ENCODE data around the gene MAGEA6.

Gene MAGEA6

DNA sequence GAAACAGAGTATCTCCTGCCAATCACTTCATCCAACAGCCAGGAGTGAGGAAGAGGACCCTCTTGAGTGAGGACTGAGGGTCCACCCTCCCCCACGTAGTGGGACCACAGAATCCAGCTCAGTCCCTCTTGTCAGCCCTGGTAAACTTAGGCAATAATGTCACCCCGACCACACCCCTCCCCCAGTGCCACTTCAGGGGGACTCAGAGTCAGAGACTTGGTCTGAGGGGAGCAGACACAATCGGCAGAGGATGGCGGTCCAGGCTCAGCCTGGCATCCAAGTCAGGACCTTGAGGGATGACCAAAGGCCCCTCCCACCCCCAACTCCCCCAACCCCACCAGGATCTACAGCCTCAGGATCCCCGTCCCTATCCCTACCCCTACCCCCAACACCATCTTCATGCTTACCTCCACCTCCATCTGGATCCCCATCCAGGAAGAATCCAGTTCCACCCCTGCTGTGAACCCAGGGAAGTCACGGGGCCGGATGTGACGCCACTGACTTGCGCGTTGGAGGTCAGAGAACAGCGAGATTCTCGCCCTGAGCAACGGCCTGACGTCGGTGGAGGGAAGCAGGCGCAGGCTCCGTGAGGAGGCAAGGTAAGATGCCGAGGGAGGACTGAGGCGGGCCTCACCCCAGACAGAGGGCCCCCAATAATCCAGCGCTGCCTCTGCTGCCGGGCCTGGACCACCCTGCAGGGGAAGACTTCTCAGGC lies 36.1 kb downstream of the MAGEA6 start, which contains the start of the genes CSAG1 and MAGEA12:
Gene CSAG1, minus strand, starts transcription at position 461 of the 715 bp plus-strand sequence. CDS start 1,261 bp downstream, outside the sequence.
Gene MAGEA12, plus strand, starts transcription at position 497 of the 715 bp plus-strand sequence. CDS start 2,405 bp downstream, outside the sequence.
- no peak for DNase-seq (ENCODE audit: low read depth)

DNA sequence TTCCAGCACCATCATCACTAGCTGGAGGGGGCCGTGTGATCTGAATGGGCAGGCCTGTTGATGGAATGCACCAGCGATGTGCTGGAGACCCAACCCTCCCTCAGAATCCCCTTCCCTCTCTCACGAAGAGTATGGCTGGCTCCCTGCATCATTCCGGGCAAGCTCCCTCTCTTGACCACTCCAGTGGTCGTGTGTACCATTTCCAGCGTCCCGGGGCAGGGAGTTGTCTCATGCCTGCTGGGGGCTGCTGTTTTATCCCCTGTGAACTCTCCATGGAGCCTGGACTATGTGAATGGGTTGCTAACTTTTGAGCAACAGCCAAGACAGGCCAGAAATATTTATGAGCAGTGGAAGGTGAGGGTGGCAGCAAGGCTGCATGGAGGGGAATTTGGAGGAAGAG lies 44.1 kb downstream of the MAGEA6 start:
- DNase-seq (ENCODE audit: low read depth), result no peak
